GM12891 (cell line): ENCODE results near the gene KRT71.

Source experiments
- DNase-seq: peaks from one replicate; pipeline ENCODE4 v3.0.0; 2011; ENCODE audit warnings: low spot score; ENCODE audit not compliant: insufficient read length
- FAIRE-seq: peaks from 2 replicates; lab custom pipeline; 2011; peaks lifted over from hg19 to GRCh38; lab: Jason Lieb, UNC
- PAX5 ChIP-seq: IDR thresholded peaks from 2 replicates; pipeline ENCODE4 v1.6.1; 2011; ENCODE audit warnings: low read length, moderate library complexity, mild to moderate bottlenecking; ENCODE audit not compliant: insufficient read depth, severe bottlenecking
- POLR2A ChIP-seq: IDR thresholded peaks from 2 replicates; pipeline ENCODE4 v1.6.1; 2011; ENCODE audit warnings: low read depth, low read length, control low read depth
- POLR2AphosphoS5 ChIP-seq: IDR thresholded peaks from 2 replicates; pipeline ENCODE4 v1.6.1; 2011; ENCODE audit warnings: low read depth, low read length, control low read depth
- POU2F2 ChIP-seq: IDR thresholded peaks from 2 replicates; pipeline ENCODE4 v1.6.1; 2011; ENCODE audit warnings: low read depth, mild to moderate bottlenecking, control low read depth, low read length, moderate library complexity
- SPI1 ChIP-seq: IDR thresholded peaks from 2 replicates; pipeline ENCODE4 v1.6.1; 2011; ENCODE audit warnings: low read depth, low read length, control low read depth
- TAF1 ChIP-seq: IDR thresholded peaks from 2 replicates; pipeline ENCODE4 v1.6.1; 2011; ENCODE audit warnings: low read depth, low read length, control low read depth

KRT71 gene

DNA sequence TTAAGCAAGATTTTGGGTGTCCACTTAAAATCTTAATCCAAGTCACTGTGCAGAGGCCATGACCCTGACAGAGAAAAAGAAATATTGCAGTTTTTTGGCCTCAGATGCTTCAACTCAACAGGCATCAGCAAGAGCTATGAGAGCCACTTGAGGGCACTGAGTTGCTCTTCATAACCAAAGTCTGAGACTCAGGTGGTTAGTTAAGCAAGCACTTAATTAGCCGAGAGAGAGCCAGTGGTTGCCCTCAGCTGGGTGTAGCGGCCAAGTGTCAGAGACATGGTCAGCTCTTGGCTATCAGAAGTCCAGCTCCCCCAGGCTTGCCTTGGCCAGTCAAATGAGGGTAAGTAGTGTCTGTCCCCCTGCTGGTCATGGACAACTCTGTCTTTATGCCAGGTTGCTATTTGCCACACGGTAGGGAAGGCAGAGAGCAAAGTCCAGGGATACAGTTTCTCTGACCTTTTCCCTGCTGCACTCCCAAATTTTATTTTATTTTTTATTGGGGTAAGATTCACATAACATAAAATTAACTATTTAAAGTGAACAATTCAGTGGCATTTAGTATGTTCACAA is 9.0 kb upstream of the KRT71 start:
- DNase-seq, result no peak
- TF ChIP-seq POLR2AphosphoS5 (no peak), SPI1 (no peak)
- no peak for FAIRE-seq

DNA sequence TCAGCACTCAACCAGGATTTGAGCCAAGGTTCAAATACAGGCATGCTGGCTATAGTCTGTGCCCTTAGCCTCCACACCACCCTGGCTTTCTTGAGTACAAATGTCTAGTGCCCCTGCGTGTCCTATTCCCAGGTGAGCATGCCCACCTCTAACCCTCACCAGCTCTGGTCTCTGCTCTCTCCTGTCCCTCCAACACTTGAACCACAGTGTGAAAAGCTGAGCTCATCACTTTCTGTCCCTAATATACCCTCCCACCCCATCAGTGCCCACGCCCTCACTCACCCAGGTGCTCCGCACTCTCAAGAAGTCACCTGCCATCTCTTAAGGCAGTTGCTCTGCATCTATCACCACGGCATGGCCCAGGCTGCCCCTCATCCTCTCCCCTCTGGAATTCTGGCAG is 7.0 kb upstream of the KRT71 start:
- TF ChIP-seq PAX5, result no peak
- TF ChIP-seq POU2F2, result no peak
- TF ChIP-seq TAF1, result no peak
- no peak for TF ChIP-seq POLR2A
- no peak for TF ChIP-seq POLR2AphosphoS5
- TF ChIP-seq SPI1, result no peak
- FAIRE-seq (no peak), DNase-seq (no peak)

DNA sequence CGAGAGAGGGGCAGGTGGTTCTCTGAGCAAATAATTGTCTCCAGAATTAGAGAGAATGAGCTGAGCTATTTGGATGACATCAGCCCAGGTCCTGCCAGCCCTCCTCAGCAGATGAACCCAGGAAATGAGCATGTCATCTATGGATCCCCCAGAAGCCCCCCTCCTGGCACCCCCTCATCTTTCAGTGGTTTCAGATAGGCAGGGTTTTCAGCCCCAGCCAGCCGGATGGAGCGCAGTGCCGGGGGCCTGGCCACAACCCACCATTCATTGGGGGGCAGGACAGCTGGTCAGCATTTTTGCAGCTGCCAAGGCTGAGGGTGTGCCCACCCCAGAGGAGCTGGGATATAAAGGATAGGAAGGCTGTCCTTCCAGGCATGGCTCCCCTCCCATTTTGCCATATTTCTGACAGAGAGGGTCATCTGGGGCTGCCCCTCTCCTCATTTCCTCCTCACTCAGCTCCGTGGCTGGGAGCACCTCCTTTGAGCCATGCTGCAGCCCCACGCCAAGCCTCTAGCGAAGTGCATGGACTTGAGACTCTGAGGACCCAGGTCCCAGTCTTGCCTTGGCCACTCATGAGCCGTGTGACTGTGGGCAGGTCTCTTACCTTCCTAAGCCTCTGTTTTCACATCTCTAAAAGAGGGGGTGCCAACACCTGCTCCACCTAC is 6.0 kb upstream of the KRT71 start:
- FAIRE-seq (no peak), DNase-seq (no peak)
- TF ChIP-seq TAF1 (no peak), SPI1 (no peak), POLR2AphosphoS5 (no peak)

- TF ChIP-seq SPI1, result no peak
- TF ChIP-seq TAF1, result no peak
- TF ChIP-seq POU2F2, result no peak
- no peak for TF ChIP-seq POLR2AphosphoS5
- TF ChIP-seq PAX5, result no peak
- DNase-seq (no peak), FAIRE-seq (no peak)
Measured at GRCh38 chr12:52557476-52557875, 4.5 kb upstream of the KRT71 start.

- FAIRE-seq (no peak), DNase-seq (no peak)
- TF ChIP-seq POU2F2 (no peak), TAF1 (no peak), POLR2AphosphoS5 (no peak), POLR2A (no peak), PAX5 (no peak), SPI1 (no peak)
Measured at GRCh38 chr12:52555577-52555976, 2.6 kb upstream of the KRT71 start.

DNA sequence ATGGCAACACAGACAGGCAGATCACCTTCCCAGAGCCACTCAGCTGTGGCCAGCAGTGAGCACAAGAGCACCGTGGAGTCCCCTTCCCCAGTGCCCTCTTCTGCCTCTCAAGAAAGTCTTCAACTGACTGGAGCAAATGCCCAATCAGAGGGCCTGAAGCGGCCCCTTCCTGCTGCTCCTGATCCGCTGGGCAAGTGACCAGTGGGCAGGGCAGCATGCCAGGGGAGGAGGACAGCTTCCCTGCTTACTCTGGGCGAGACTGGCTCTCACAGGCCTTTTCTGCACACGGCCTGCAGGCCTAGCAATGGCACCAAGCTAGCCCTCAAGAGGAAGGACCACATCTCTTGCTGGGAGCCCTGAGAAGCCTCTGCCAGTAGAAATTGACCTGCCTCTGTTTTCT is 890 bp downstream of the KRT71 start:
- DNase-seq, result no peak
- no peak for FAIRE-seq
- TF ChIP-seq POLR2AphosphoS5 (no peak), TAF1 (no peak), POU2F2 (no peak), SPI1 (no peak), PAX5 (no peak), POLR2A (no peak)

GRCh38 chr12:52551216-52551865 is 1.6 kb downstream of the KRT71 start:
- FAIRE-seq (no peak), DNase-seq (no peak)
- TF ChIP-seq POU2F2 (no peak), POLR2AphosphoS5 (no peak), TAF1 (no peak), POLR2A (no peak), SPI1 (no peak), PAX5 (no peak)

GRCh38 chr12:52546126-52546525 is 6.8 kb downstream of the KRT71 start:
- TF ChIP-seq PAX5 (no peak), POU2F2 (no peak), SPI1 (no peak), TAF1 (no peak), POLR2AphosphoS5 (no peak), POLR2A (no peak)
- no peak for FAIRE-seq
- no peak for DNase-seq

DNA sequence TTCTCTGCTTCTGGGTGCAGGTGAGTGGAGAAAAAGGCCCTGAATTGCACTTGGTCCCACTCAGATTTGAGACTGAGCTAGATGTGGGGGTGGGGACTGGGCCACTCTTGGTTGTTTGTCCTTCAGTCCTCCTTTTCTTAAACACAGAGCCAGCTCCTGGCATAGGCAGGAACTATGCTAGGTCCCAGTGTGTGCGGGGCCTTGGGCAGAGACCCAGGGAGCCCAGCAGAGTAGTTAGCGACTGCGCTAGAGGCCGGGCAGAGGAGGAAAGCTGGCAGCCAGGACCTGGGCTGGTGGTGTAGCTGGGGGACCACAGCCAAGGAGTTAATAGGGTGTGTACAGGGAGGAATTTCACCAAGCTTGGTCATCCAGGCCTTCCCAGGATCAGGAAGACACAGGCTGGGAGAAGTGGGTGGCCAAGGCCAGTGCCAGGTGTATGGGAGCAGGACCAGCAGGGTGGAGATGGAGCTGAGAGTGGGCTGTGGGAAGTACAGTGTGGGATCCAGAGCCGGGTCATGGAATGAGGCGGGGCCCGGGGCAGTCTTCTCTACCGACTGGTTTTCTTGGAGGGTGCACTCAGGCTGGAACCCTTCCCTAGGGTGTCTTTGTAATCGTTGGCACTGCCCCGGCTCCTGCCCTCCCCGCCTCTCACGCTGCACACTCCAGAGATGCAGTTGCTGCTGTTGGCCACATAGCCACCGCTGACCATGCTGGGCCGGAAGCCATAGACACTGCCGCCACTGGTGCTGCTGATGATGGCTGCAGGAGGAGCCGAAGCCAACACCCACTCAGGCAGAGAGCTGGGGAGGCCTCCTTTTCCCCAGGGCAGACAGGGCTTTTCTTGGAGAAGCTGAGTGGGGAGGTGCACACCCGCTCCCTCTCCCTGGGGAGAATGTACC is 8.7 kb downstream of the KRT71 start:
- FAIRE-seq (no peak), DNase-seq (no peak)
- TF ChIP-seq POLR2AphosphoS5, result no peak
- TF ChIP-seq PAX5, result no peak
- no peak for TF ChIP-seq POLR2A
